Stimulated activated CD8-positive, alpha-beta memory T cell treated with anti-CD3 and anti-CD28 coated beads, Interleukin-4, amount 100 ng/mL, for 4 hours (primary cell): Measurements from ENCODE around the gene DDX17.
"Not testable (repeated sequence)": the region's sequence is repeated elsewhere in the genome, so short reads cannot be mapped to it uniquely, and the experiment has no call there.

Source experiments
- DNase-seq, 2 donors: peaks; one replicate each; pipeline ENCODE4 v3.0.0-alpha.2; 2020; ENCODE audit warnings: low read depth in 2 of 2, low spot score in 1 of 2

Gene DDX17

DNA sequence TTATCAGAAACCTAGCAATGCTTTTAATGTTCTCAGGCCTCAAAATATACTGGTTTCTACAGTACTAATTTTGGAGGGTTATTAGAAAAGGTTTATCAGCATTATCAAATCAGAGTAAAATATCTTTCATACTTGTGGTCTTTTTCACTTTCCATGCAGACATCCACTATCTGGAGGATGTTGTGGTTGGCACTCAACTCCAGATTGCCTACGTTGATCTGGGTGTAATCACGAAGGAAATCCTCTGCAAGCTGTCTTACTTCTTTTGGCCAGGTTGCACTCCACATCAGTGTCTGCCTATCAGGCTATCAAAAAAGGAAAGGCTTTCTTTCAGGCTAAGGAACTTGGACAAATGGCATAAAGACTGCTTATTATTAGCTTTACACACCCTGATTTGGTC, 11.6 kb downstream of the DDX17 start:
- DNase-seq: no peak

DNA sequence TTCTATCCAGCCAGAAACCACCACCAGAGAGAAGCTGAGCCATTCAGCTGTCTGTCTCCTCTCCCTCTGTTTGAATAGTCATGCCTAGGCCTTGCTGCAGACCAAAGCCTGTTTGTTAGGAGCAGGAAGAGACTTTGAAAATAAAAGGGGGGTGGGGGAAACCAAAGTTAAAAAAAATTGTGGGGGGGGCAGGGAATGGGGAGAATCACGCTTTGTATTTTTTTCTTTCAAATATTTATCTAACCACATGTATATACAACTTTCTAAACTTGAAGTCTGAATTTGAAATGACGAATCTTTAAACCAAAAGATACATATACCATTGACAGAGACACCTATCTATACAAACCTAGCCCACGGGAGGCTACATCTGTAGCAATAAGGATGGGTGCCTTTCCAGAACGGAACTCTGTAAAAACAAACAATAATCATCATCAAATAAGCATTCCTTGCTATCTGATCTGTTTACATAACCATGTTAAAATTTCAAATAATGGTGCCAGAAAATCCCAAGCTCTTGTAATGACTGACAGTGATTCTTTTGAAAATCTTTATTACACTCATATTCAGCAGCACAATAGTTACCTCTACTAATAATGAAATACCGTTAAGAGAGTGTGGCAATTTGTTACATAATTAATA, 14.3 kb downstream of the DDX17 start:
- no peak for DNase-seq

DNA sequence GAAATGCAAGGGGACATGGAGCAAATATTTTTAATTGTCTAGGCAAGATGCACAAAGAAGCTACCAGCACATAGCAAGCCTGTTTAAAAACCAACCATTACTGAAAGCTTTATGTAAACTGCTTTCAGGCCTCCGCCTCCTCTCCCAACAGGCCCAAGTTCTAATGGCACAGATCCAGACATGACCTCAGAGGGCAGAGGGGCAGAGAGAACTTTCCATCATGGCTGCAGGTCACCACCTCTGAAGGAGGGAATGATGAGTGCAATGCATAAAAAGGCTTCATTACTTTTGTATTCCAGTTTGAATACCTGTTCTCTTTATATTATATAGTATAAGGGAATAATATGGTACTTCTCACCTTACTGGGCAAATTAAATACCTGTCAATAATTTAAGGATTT, 15.2 kb downstream of the DDX17 start:
- no peak for DNase-seq

DNA sequence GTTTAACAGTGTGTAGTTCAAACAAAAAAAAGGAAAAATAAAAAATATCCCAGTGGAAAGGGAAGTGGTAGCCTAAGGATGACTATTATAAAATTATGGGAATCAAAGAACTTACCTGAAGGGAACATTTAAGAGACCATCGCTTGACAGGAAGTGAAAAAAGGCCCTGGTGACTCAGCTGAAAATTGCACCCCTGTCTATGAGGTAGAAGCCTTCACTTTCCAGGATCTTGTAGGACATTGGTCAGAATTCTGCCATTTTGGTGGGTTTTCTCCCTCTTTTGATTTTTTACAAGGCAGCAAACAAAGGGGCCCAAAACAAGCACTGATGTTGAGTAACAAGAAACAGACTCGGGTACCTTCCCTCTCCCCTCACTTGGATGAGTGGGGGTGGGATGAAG, 15.6 kb downstream of the DDX17 start:
- DNase-seq: no peak

DNA sequence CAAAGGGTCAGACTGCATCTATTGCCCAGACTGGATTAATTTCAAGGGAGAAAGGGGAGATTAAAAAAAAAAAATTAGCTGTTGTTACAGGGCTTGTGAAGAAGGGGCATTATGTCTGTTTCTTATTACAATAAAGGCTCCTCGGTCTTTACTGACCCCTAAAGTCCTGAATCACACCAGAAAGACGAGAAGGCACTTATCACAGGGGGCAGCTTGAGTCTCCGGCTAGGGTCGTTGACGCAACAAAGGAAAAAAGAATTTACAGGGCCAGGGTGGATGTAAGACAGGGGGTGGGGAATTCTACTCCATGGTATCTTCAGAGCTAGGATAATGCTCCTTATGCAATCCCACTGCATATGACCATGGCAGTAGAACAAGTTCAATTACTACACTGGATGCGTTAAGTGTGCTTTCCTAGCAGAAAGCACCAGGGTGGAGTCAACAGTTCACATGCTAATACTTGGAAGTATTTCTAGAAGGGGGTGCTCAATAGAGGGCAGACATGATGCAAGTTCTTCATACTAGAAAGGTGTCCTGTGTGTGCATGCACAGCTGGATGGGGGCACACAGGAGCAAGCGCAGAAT, 16.5 kb downstream of the DDX17 start:
- no peak for DNase-seq

DNA sequence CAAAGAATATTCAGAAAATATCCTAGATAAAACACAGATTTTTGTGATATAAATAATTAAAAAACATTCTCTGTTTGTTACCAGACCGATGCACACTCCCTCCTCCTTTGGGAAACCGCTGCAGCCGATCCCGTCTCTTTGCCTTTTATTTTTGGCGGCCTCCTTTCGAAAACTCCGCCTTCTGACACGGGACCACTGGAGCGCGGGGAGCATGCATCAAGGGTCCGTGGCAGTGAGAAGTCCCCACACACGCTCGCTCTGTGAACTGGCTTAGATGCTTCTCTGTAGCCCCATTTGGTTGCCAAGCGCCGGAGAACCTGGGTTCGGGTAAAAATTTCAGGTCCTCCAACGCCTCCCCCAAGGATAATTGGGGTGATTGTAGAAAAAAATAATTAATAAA, 17.0 kb downstream of the DDX17 start:
- no peak for DNase-seq

DNA sequence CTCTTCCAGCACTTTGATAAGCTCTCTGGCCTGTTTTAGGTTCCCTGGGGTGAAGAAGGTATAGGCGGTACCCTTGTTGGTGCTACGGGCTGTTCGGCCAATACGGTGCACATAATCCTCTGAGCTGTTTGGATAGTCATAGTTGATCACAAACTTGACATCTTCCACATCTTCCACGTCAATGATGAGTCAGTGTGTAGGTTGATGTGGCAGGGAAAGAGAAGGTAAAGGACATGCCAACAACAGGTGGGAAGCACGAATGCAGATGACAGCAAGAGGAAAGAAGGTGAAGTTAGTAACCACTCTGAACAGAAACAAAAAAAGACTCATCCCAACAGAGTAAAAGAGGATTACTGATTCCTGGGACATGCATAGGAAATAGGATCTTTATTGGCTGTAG, 18.2 kb downstream of the DDX17 start:
- DNase-seq: no peak

DNA sequence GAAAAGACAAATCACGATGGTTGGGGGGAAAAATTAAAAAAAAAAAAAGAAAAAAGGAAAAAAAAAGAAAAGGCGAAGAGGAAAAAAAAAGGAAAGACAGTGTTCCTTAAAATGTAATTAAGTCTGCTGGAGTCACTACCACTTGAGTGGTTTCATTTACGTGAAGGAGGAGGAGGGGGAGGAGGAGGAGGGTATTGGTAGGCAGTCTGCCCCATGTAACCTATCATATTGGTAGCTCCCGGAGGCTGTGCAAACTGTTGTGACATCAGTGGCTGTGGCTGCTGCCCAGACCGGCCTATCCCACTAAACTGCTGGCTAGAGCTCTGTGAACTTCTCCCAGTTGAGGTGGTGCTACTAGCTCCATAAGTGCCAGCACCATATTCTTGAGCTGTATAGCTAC, 20.3 kb downstream of the DDX17 start:
- DNase-seq: no peak

DNA sequence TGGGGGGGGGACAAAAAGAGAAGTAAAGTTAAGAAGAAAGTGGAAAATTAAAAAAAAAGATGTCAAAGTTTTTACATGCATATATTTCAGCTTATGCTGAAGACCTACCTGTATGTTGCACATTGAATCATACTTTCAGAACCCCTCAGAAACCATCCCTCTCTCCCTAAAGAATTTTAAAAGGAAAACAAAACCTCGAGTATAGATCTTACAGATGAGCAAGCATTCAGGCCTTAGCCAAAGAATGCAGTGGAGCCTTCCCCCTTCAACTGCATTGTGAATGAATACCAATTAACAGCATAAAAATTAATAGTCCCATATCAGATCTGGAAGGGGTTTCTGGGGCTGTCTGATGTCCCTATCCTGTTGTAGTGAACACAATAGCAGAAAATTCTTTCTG, 21.9 kb downstream of the DDX17 start:
- no peak for DNase-seq

DNA sequence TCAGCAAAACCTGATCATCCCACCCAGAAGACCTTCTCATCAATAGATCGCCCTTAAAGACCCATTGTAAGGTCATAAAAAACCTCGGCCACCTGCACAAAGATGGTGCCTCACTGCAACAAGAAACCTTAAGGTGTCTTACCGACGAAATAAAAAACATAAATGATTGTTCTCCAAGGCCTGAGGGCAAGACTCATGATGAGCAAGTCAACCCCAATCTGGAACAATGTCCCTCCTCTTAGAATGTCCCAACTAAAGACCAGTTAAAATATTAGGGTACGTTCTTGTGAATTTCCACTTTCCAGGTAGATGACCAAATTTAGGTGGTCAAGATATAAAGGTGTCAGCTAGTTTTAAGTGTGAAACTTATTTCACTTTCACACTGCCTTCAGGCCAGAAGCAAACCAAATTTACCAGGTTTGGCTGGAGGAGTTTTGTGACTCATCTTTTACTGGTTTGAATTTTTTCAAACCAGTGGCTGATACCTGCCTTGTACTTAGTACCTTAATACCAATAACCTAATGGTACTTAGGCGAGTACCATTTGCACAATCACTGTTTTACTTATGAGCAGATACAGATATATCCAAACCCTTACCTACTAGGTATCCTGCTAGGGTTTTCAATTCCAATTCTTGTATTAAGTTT, 23.3 kb downstream of the DDX17 start:
- no peak for DNase-seq

DNA sequence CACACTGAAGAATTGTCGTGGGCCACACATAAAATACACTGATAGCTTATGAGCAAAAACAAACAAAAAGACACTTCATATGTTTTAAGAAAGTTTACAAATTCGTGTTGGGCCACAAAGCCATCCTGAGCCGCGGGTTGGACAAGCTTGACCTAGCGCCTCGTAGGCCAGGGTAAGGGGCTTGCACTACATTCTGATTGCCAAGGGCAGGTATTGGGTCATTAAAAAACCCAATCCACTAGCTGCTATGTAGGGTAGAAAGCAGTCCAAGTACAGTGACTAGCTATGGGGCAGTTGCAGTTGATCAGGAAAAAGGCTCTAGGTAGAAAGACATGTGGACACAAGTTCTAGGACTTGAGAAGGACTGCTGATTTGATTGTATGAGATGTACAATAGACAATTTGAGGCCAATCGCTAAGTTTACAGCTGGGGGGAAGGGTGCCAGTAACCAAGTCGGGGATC, 24.2 kb downstream of the DDX17 start:
- DNase-seq: no peak

DNA sequence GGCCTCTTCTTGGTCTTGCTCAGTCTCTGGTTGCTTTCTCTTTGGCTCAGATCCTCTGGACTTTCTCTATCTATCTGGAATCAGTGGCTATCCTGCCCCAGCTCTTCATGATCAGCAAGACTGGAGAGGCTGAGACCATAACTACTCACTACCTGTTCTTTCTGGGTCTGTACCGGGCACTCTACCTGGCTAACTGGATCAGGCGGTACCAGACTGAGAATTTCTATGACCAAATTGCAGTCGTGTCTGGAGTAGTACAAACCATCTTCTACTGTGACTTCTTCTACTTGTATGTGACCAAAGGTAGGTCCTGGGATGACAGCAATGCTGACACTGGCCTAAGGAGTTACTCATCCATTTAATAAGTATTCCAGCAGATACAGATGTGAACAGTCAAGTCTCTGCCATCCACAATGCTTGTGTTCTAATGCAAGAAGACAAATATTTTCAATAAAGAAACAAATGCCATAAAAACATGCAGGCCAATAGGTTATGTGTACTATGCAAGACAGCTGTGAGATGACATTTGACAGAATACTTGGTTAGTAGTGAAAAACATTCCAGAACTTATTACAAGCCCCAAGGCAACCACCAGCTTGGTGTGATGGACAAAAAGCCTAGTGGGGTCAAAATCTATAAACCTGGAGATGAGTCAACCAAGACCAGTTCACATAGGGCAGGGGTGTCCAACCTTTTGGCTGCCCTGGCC, 24.8 kb downstream of the DDX17 start:
- no peak for DNase-seq

DNA sequence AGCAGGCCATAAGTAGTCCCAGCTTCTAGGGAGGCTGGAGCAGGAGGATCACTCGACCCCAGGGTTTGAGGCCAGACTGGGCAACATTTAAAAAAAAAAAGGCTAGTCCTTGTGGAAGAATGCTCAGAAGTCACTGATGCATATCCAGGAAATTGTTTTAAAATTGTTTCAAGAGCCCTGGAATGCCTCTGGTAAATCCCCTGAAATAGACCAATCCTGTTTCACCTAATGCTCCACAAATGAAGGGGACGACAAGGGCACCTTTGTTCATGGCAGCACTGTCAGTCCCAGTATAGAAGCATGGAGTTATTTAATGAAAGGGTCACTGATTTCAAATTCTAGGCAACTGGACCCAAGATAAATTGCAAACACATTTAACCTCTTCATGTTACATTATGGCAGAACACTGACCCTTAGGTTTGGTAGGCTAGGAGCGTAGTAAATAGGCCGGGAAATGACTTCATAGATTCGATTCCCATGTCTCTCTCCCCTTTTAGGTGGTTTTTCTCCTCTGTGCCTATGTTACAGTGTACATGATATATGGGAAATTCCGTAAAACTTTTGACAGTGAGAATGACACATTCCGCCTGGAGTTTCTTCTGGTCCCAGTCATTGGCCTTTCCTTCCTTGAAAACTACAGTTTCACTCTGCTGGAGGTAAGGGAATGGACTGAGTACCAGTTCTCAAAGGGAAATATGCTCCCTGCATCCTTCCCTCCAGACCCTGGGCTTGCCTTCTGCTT, 26.8 kb downstream of the DDX17 start:
- no peak for DNase-seq

DNA sequence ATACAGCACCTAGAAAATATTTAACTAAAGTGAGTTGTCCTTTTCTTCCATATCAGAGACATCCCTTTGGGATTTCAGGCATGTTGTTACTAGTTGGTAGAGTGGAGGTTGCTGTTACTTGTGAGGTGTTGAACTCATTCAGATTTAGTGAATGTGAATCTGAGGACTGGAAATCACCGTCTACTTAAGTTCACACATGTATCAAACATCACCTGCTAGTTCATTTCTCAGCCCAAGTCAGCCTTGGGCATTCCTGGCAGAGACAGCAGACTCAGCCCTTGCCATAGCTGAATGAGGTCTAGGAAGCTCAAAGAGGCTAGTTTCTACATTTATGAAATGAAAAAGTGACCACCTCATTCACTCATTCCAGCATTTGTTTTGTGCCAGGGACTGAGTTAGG, 28.5 kb downstream of the DDX17 start:
- no peak for DNase-seq

DNA sequence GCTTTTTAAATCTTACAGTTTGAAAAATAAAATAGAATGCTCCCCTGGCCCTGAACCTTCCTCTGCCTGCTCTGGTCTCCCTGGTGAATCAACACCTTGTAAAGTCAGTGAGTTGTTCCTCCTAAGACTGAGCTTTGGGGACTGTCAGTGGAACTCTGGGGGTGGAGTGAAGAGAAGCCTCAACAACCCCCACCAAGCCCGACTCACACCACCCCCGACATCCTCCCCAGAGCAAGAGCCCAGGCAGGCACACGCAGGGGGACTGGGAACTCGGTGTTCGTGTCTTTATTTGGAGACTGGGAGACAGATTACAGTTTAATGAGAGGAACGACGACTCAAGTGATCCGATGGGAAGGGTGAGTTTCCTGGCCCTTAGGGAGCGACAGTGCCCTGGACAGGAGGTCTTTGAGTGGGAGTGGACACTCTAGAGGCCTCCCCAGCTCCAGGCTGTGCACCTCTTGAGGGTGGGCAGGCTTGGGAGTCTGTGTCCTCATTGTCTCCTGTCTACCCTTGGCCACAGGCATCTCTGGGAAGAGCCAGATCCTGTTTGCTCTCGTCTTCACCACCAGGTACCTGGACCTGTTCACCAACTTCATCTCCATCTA, 32.0 kb downstream of the DDX17 start:
- no peak for DNase-seq

DNA sequence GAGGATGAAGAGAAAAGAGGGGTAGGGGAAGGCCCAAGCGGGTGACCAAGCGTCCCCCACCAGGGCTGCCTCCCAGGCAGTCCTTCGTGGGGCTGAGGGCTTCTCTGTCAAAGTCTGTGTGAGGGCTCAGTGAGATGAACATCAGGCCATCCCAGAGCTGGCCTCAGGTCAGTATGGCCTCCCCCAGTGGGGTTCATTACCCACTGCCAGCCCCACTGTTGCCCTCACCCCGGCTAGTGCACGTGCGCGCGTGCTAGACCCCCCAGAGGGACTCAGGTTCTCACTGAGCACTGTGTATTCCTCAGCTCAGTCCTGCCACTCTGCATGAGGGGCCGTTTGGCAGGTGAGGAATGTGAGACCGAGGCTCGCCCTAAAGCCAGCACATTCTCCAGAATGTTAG, 34.9 kb downstream of the DDX17 start:
- DNase-seq: no peak

DNA sequence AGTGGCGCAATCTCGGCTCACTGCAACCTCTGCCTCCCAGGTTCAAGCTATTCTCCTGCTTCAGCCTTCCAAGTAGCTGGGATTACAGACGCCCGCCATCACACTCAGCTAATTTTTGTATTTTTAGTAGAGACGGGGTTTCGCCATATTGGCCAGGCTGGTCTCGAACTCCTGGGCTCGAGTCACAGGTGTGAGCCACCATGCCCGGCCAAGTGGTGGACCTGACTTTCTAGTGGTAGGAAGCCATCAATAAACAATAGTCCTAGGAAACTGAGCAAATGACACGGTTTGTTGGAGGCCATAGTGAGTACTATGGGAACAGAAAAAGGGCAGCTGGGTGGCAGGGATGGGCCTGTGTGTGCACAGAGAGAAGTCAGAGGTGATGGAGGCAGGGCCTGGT, 35.9 kb downstream of the DDX17 start:
- not testable (repeated sequence) for DNase-seq

DNA sequence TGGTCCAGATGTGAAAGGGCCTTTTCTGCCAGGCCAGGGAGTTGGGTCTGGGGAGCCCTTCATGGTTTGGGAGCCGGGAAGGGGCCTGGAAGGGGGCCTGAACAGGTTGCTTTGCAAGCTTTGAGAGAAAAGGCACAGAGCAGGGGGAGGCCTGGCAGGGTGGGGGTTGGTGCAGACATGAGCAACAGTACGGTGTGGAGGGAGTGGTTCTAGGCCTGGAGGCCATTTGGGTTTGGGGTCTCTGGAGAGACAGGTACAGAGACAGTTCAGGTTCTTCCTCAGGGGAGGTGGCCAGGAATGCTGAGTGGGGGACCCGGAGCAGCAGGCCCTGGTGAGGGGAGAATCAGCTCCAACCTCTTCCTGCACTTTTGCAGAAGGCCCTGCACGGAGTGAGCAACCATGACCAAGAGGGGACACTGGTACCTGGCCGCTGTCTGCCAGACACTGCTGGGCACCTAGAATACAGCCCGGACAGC, 36.8 kb downstream of the DDX17 start:
- DNase-seq: no peak

DNA sequence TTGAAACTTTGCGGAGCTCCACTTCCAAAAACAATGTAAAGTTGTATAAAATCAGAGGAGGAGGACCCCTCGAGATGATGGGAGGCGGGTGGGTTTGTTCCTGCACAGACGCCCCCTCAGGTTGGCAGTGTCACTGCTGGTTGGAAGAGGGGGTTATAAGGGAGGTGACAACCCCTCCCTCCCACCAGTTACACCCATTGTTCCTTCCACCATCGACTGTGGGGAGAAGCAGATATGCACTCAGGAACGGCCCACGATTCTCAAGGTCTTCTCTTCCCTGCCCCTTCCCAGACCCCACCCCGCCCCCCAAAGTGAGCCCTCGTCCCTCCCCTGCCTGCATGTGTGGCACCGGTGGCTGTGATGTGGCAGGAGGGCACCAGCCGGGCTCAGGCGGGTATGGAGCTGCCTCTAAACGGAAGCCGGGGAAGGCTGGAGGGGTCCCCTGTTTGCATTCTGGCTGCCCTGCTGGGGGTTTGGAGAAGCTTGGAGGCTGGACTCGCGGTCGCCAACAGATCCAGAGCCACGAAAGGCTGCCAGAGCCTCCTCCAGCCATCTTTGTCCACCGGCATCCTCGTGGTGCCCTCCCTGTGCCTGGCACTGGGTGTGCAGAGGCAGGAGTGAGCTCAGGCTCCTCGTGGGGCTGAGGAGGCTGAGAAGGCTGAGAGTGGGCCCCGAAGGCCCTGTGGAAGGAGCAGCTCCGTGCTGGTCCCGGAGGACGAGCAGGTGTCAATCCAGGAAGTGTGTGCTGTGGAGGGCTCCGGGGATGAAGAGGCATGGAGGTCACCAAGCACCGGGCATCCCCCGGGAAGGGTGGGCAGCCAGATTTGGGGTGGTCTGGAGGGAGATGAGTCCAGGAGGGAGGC, 37.4 kb downstream of the DDX17 start:
- DNase-seq: no peak

DNA sequence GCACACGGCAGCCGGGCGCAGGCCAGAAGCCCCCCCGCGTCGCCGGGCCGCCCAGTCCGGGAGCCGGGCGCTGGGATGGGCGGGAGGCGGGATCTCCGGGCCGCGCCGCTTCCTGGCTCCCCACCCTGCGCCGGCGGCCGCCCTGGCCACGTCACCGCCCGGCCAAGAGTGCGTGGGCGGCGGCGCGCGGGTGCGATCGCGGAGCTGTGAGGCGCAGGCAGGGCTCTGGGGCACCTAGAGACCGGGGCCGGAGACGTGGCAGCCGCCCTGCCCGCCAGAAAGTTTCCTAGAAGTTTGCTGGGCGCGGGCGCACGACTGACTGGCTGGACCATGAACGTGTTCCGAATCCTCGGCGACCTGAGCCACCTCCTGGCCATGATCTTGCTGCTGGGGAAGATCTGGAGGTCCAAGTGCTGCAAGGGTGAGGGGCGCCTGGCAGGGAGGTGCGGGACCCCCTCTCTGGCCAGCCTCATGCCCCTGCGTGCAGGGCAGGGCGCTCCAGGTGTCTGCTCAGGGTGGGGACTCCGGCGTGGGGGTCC, 38.1 kb downstream of the DDX17 start, which contains the start of gene KDELR3:
TSS of gene KDELR3 (plus strand) at position 193 of the 539 bp plus-strand sequence. CDS start at position 331, 138 bp downstream.
- peak in 1 of 2 donors; percentile 7 for DNase-seq
